ENCODE results near the gene RBL2.

RBL2 gene

DNA sequence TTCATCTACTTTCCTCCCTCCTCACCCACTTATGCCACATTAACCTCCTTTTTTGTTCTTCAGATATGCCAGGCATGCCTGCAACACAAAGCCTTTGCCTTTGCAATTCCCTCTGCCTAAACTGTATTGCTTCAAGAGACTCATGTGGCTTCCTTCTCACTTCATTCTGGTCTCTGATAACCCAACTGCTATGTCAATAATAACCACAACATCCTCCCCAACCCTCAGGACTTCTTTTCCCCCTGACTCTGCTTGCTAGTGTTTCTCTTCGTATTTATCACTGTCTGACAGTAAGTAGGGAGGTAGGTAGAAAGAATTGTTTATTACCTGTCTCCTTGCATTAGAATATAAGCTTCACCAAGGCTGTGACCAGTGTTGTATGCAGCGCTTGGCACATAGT, 22.4 kb downstream of the RBL2 start:
- no peak for DNase-seq

DNA sequence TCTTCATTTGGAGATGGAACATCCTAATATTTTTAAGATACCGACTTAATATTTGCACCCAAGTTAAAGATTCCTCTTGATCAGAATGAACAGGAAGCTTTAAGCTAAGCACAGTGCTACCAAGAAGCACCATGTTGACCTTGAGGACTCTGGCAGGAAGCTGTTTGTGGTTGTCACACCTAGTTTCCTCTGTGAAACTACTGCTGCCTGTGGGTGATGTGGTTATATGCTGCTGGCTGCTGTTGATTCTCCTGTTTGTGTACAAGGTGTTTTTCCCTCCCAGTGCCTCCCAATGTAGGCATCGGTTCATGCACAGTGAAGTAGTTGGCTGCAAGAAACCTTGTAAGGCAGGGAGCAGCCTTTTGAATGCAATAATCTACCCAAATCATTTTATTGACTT, 23.4 kb downstream of the RBL2 start:
- DNase-seq = no peak

DNA sequence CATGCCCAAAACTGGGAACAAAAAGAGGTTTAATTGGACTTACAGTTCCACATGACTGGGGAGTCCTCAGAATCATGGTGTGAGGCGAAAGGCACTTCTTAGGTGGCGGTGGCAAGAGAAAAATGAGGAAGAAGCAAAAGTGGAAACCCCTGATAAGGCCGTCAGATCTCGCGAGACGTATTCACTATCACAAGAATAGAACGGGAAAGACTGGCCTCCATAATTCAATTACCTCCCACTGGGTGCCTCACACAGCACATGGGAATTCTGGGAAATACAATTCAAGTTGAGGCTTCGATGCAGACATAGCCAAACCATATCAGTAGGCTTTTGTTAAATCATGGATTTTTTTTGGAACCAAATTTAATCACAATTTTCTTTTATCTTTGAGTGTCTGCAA, 24.4 kb downstream of the RBL2 start:
- no peak for DNase-seq

DNA sequence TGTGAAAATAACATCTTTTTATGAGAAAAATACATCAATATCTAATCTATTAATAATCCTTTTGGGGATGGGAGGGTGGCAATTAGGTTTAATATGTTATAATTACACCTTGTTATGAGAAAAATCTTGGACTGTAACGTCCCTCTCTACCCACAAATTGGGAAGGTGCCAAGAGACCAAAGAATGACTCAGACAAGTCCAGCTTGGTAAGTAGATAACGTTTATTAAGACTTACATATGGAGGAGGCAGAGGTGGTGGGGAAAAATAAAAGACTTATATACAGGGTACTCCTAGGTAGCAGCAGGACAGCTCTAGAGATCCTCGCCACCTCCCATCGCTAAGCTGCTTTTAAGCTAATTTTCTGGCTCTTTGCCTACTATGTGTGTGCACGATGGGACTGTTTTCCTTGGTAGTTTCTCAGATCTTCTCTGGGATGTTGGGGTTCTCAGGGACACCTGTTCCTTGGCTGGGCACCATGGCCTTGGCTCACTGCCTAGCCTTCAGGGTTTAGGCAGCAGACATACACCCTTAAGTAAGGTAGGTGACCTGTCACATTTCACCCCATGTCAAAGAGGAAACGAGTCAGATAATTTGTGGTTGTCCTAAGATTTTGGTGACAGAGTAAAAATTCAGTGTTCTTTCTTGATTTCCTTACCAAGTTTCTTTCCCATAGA, 31.5 kb downstream of the RBL2 start:
- no peak for DNase-seq

DNA sequence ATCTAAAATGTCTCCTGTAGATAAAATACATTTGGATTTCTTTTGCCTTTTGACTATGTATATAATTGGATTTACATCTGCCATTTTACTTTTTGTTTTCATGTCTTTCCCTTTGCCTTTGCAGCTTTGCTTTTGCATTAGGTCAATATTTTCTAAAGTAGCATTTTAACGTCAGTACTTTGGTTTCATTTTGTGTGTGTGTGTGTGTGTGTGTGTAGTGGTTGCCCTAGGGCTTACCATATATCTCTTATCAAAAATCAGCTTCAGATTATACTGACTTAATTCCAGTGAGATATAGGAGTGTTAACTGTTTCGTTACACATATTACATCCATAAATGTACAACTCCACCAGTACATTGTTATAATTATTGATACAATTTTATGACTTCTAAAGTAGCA, 42.6 kb downstream of the RBL2 start:
- DNase-seq = no peak

DNA sequence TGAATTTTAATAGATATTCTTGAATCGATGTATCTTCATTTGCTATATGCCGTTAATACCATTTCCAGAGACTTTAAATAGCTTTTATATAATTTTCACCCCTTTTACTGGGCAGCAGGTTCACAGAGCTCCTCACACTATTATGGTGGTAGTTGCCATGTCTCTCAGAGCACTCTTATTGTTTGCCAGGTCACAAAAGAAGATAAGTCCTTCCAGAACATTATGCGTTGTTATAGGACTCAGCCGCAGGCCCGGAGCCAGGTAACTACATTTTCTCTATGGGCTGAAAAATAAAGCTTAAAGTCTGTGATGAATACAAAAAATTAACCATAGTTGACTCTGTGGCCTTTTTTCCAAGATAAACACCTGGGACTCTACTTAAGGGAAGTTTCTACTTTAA, 44.7 kb downstream of the RBL2 start:
- no peak for DNase-seq

DNA sequence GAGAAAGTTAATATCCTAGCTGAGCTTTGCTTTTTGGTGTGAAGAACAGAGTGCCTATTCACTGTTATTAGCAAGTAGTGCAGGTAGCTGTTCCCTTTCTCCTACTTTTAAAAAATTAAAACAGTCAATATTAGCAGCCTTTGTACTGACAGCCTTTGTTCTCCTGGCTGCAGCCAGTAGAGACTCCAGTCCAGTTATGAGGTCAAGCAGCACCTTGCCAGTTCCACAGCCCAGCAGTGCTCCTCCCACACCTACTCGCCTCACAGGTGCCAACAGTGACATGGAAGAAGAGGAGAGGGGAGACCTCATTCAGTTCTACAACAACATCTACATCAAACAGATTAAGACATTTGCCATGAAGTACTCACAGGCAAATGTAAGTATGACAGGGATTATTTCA, 46.1 kb downstream of the RBL2 start:
- no peak for DNase-seq

DNA sequence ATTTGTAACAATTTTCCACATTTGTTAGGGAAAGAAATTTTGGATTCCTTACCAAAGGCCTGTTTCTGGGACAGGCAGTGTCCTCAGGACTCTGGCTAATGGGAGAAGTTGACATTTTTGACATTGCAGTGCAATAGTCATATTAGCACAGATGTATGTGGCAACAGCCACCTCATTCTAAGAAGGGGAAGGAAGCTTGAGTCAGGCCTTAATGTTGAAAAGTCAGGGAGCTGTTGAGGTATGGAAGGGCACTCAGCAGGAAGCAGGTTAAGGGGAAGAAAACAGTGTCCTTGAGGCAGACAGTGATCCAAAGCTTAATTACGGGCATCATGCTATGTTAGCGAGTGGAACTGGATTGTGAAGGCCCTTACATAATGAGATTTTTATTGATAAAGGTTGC, 47.9 kb downstream of the RBL2 start:
- peak in 1 of 2 donors; percentile 5 for DNase-seq

DNA sequence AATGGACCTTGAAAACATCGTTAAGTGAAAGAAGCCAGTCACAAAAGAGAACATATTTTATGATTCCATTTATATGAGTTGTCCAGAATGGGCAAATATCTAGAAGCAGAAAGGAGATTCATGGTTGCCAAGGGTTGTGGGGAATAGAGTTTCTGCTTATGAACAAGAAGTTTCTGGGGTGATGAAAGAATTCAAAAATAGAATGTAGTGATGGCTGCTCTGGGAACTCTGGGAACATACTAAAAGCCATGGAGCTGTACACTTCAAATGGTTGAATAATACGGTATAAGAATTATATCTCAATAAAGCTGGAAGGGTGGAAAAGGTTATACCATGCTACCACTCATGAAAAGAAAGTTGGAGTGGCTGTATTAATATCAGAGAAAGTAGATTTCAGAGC, 50.3 kb downstream of the RBL2 start:
- DNase-seq = no peak

DNA sequence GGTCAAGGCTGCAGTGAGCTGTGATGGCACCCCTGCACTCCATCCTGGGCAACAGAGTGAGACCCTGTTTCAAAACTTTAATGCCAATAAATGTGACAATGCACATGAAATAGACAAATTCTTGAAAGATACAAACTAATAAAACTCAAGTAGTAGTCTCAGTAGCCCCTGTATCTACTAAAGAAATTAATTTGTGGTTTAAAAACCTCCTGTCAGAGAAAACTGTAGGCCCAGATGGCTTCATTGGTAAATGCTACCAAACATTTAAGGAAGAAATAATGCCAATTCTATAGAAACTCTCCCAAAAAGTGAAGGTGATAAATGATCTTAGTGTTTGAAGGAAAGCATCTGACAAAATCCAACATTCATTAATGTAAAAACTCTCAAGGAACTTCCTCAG, 52.0 kb downstream of the RBL2 start:
- no peak for DNase-seq

DNA sequence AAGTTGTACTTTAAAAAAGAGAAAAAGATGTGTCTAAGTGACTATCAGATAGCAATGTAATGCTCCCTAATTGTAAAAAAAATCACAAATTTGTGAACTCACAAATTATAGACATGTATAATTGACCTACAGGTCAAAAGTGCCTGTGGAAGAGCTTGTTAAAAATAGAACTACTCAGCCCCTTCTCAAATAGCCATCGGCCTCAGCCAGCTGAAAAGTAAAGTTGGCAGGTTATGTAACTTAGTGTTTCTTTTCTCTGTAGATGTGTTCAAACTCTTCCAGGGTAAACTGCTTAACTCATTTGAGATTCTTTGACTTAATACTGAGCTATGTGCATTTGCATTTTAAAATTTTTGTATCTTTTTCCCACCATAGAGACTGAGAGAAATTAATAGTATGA, 55.5 kb downstream of the RBL2 start:
- DNase-seq = no peak

DNA sequence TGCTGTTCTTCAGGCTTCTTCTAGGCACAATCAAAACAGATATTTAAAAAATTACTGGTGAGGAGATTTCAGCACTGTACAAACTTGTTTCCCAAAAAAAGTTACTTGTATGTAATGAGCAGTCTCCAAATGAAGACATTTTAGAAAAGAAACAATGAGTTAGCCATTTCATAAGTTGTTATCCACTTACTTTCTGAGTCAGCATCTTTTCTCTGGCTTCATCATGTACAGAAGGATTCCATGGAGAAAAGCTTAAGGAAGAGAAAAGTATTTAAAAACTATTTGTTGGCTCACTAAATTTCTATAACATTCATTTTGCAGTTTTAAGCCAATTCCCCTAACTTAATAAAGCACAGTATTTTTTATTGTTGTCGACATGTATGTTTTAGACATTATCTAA, 58.2 kb downstream of the RBL2 start:
- no peak for DNase-seq

DNA sequence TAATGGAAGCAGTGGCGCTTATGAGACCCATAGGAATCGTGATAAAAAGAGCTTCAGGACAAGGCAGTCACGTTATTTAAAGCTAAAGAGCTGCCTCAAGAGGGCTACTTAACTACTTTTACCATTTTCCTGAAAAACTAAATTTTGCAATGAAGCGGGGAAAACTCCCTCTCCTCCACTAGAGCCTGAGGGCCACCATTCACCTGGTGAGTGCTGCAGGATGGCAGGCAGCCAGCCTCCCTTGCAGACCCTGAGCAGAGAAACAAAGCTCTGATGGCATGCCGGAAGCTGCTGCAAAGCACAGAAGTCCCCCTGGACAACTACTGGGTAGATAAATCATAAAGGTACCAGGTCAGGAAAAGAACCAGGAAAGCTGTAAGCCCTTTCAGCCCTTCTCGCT, 60.4 kb downstream of the RBL2 start:
- no peak for DNase-seq

DNA sequence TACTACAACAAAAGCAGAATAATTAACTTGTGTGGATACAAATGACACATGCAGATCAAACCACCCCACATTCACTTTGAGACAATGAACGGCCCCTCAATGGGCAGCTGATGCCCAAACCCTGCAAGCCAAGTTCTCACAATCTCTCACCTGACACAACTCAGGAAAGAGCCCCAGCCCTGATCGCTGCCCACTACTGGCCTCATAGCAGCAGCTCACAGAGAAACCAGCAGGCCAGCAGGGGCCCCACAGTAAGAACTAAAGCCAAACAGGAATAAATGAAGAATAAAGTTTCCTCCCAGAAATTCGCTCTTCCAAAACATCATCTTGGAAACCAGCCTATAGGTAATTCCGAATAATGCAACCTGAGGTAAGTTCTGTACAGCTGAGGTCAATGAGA, 61.1 kb downstream of the RBL2 start:
- no peak for DNase-seq

DNA sequence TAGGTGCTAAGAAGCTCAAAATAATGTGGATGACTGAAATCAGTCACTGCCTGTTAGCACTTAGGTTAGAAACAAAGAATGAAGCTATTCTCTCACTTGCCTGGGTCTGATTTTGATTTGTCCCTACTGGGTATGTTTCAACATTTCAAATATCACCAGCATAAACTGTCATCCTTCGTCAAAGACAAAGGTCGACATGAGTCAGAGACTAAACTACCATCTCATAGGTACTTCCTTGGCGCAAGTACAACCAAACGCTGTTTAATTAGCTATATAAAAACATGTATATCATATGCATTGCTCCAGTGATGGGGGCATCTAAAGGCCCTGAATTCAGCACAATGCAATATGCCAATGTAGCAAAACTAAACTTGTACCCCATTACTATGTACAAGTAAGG, 64.7 kb downstream of the RBL2 start:
- DNase-seq = no peak

DNA sequence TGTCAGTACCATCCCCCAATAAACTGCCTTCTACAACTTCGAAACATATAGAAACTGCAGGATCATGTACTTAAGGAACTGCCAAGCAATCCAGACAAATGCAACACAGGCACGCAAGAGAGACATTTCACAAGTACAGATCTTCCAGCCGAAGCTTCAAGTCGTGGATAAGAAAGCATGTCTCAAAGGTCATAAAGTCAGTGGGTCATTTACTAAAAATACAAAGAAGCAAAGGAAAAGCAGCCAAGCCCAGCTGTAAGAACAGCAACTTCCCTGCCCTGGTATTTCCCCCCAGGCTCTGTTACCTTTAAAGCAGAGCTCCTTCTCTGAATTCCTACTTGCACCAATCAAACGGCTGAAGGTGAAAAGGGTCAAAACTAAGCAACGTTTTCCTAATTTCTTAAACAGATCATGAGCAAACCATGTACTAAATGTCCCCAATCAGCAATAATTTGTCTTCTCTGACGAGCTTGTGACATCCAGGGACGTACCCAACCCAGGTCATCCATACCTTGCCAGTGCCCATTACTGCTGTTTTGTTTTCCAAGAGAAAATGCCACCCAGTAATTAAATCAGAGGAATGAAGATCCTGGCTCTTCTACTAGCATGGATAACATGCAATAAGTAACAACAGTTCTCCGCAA, 67.1 kb downstream of the RBL2 start:
- no peak for DNase-seq

DNA sequence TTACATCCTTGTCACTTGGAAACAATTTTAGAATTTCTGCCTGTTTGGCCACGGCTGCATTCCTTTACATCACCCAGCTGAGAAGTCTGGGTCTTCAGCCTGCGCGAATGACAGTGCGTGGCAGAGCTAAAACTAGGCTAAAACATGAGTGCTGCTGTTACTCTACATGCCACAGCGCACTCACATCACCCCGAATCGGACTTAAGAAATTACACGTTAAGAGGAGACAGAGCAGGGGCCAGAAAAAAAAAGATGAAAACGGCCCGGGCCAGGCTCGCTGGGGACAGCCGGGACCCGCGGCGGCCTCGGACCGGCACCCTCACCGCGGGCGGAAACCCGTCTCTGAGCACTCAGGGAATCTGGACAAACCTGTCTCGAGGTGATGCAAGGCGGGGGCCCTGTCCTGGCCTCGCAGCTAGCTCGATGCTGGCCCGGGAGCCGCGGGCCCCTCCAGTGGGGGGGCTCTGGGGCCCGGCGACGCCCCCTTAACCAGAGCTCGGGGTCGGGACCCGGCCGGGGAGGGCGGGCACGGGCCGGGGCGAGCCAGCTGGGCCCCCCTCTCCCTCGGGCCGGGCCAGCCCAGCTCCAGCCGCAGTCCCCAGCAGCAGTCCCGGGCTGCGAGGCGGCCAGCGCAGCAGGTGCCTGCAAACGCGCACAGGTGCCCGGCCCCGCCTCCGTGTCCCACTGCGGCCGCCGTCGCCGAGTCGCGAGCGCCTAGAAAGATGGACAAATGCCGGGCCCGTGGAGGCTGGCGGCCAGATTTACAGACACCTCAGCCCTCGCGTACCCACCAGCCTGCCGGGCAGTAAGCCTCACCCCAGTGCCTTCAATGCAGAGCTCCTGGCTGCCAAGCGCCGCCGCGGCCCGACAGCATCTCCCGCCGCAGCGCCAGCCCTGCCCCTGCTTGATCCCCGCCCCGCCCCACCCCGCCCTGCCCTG, 68.3 kb downstream of the RBL2 start, which contains the start of gene AKTIP:
AKTIP (minus strand) TSS at position 879 of the 939 bp plus-strand sequence. CDS start 2,950 bp downstream, outside the sequence.
- DNase-seq = peak in 1 of 2 donors; percentile 20

DNA sequence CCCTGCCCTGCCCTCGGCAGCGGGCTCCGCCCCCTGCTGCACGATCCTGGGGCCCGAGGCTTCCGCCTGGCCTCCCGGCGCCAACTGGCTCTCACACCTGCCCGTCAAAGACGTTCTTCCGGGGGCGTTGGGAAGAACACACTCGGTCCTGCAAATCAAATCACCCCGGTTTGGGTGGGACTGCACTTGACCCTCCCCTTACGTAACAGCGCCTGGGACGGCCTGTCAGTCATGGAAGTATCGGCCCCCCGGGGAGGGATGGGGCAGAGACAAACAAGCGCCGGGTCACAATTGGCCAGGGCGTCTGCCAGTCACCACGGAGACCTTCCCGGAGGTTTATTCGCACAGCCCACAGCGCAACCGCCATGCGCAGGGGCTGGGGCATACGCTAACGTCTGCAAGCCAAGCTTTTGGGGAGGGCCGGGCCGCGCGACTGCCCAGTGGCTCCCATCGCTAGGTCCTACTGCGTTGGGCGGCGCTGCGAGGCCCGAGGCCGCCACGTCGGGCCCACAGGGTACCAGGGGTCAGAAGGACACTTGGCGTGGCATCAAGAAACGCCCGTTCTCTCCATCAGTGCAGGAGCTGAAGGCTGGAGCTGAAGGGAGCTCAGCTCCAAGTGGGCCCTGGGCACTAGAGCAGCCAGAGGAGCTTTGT, 69.1 kb downstream of the RBL2 start:
- peak; percentile 89 to 98 for DNase-seq

DNA sequence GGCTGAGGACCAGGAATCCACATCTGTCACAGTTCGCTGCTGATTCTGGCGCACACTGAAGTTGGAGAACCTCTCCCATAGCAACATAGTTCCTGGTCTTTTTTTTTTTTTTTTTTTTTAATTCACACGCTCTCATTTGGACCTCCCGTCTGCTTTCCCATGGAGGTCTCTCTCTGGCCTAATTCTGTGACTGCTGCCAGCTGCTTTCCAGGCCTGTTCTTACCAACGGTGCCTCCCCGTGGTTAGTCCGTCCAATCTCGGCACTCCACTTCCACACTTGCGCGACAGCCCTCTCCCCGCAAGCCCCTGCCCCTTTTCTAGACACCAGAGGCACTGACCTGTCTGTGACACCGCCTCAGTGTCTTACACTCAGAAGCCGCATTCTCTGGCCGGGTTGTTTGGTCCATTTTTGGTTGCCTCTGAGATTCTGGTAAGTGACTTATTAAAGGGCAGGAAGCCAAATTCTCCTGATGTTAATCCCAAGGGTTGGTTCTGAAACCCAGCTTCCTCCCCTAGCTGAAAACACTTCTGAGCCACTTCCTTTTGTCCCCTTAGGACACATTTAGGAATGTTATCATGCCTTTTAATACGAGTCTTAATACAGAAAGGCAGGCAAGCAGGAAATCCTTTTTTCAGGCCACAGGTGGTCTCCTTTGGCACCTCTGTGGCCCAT, 69.9 kb downstream of the RBL2 start:
- DNase-seq = no peak

DNA sequence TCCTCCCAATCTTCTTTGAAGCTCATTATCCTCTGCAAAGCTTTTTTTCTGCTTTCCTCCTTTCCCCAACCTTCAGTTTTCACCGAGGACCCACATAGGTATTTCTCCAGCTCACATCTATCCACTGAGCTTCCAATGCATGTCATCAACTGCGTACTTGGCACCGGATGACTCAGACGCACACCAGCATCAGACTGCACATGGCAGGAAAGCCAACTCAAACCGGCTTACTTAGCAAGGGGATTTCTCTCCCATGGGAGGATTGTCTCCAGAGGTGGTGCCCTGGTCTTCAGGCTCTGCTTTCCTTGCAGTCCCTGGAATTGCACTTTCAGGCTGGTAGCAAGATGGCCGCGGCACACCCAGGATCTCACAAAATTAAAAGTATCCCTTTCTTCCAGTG, 70.4 kb downstream of the RBL2 start:
- DNase-seq = no peak

DNA sequence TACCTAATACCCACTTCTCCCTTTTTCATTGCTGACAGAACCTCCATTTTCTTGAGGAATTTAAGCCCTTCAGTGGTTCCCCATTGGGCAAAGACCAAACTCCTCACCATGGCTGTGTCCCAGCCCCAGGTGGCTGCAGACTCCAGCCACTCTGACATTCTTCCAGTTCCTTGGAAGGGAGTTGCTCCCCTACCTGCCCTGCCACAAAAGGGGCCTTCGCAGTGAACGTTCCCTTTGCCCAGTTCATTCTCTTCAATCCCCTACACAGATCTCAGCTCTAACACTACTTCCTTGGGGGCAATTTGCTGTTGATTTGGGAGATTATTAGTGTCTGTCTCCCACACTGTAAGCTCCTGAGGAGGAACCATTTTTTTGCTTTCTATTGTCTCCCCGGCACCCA, 72.0 kb downstream of the RBL2 start:
- no peak for DNase-seq

DNA sequence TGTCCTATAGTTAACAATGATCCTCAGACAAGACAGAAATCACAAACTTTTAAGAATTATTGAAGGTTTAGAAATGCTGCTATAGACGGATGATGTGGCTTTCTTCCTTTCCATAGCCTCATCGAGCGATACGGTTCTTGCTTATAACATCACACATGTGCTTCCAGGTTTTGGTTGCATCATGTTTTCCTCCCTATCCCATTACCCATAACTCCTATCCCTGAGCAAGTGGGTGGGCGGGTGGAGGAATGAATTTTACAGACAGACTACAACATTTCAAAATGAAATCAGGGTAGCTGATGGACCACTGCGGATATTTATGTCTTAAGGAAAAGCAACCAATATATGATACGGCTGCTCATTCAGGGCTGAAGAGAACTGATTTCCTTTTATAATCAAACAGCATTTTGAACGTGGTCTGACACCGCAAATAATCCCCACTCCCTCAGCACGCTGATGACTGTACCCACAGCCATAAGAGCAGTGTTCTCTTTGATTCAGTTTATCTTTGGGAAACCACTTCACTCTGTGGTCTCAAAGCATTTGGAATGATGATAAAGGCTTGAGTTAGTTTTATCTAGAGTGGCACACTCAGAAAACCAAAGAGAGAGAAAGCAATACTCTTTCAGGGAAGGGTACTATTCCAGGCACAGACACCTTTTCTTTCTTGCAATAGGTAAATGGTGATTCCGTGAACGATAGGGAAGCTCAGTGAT, 73.4 kb downstream of the RBL2 start:
- DNase-seq = no peak
